LNCAP (cell line): ENCODE measurements around the gene PRKD2.

Experiments used
- CTCF ChIP-seq: fragments of 450-650 bp; IDR thresholded peaks from 2 replicates; pipeline ENCODE4 v1.5.1; 2017; ENCODE audit warnings: mild to moderate bottlenecking

The PRKD2 gene

GRCh38 chr19:46716672-46717033, 261 bp downstream of the PRKD2 start:
- TF ChIP-seq CTCF = no peak

DNA sequence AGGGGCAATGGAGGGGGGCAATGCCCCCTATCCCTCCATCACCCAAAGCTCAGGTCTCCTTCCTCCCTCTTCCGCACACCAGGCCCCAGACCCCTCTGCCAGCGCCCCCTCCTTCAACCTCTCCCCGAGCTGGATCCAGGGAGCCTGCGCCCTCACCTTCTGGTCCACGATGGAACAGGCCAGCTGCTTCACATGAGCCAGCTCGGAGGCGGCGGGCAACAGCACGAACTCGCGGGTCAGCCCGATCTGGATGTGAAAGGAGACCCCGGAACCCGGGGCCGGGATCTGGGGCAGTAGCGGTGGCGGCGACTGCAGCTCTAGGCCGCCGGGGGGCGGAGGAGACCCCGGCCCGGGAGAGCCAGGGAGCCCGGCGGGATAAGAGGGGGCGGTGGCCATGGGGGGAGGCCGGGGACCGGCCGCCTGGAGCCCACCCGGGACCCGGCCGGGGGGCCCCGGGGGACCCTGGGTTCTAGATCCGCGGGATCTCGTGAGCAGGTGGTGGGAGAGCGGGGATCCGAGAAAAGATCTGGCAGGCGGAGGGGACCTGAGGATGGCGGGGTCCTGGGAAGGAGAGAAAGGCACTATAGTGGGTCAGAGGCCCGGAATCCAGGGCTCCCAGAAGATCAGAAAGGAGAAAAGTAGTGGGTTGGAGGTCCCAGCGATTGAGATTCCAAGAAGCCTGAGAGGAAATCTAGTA, 791 bp downstream of the PRKD2 start:
- no peak for TF ChIP-seq CTCF

DNA sequence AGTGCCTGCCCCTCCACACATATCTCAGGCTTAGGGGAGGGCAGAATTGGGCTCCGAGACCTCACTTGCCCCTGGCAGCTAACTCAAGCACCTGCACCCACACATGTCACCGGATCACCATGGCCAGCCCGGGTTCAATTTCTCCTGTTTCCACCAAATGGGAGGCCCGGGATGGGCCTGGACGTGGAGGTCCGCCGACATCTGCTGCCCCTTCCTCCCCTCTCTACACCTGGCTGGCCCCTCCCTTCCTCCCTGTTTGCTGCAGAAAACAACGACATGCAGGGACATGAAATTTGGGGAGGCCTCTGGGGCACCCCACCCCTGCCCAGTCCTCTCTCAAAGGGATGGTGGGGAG, 1.3 kb downstream of the PRKD2 start:
- no peak for TF ChIP-seq CTCF

GRCh38 chr19:46714444-46715106, 2.3 kb downstream of the PRKD2 start:
- TF ChIP-seq CTCF = no peak

DNA sequence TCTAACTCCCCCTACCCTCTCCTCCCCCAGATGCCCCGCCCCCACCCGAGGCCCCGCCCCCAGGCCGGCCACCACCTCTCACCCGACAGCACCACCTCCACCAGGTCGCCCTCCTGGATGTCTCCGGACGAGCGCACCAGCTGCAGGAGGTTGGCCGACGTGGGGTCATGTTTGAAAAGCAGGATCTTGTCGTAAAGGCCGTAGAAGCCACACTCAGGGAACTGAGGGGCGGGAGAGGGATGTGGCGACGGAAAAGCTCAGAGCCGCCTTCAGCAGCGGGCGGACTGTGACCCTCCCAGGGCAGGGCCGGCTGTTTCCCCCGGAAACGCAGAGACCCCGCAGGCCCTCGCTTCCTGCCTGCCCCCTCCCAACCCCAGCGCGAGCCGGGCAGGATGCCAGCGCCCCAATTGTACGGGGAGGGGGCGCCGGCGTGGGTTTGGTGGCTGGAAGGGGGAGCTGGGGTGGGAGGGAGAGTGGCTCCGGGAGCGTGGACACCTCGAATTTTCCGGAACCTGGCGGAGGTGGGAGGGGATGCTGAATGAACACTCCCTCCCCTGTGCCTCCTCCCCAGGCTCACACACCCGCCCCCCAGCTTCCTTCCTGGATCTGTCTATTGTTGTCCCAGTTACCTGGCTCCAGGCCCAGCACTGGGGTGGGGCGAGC, 3.0 kb downstream of the PRKD2 start:
- no peak for TF ChIP-seq CTCF

DNA sequence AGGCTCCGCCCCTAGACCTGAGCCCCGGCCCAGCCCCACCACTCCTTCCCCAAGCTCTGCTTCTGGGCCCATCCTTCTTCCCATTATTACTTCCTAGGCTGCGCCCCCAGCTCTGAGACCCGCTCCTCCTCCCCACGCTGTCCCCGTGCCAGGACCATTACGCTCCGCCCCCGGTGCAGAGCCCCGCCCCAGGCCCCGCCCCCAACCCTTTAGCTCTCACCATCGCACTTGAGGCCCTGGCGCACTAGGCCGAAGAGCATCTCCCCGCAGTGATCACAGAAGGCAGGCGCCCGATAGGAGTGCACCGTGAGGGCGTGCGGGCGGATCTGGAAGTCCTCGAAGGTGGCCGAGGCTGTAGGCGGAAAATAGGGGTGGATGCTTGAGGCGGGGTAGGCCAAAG, 6.2 kb downstream of the PRKD2 start:
- no peak for TF ChIP-seq CTCF

GRCh38 chr19:46704379-46705076, 12.4 kb downstream of the PRKD2 start:
- peak; percentile 76 for TF ChIP-seq CTCF
